Lung (tissue), 12 donors: ENCODE data around the gene ZNF552. TPM values are rescaled to one million over a fixed set of nuclear protein-coding genes. Genes with fewer than 3 reads are reported as not detected.
"Not testable (repeated sequence)": the region's sequence is repeated elsewhere in the genome, so short reads cannot be mapped to it uniquely, and the experiment has no call there.

Source experiments
- ATAC-seq: fragments of 200-7000 bp; cut with Tn5 transposase; one replicate; pipeline ENCODE4 v1.9.1; 2020; ENCODE audit warnings: moderate number of reproducible peaks; ENCODE audit not compliant: insufficient read depth, low FRiP score
- DNase-seq, 3 donors: peaks; one replicate each; pipeline ENCODE4 v3.0.0-alpha.2; 2013 to 2017
- H3K27ac ChIP-seq, 2 donors: one replicate each; pipeline ENCODE4 v1.5.1; 2013; ENCODE audit warnings: mild to moderate bottlenecking in 2 of 2, moderate library complexity in 2 of 2, control low read depth in 1 of 2, inconsistent platforms in 1 of 2, low read depth in 1 of 2, low read length in 1 of 2
- H3K27me3 ChIP-seq, 3 donors: one replicate each; pipeline ENCODE4 v1.5.1; 2013; ENCODE audit warnings: low read length in 2 of 3; ENCODE audit not compliant: control insufficient read depth in 3 of 3, insufficient read depth in 3 of 3
- H3K36me3 ChIP-seq, 4 donors: one replicate each; pipeline ENCODE4 v1.5.1; 2013; ENCODE audit warnings: low read length in 4 of 4, mild to moderate bottlenecking in 1 of 4, moderate library complexity in 1 of 4; ENCODE audit not compliant: control insufficient read depth in 4 of 4, insufficient read depth in 4 of 4
- H3K4me1 ChIP-seq, 5 donors: one replicate each; pipeline ENCODE4 v1.5.1; 2013; ENCODE audit warnings: low read length in 5 of 5, mild to moderate bottlenecking in 2 of 5, moderate library complexity in 1 of 5; ENCODE audit not compliant: control insufficient read depth in 5 of 5, insufficient read depth in 5 of 5
- H3K4me3 ChIP-seq: one replicate; pipeline ENCODE4 v1.5.1; 2013; ENCODE audit warnings: mild to moderate bottlenecking, control low read depth, moderate library complexity
- H3K9ac ChIP-seq, 2 donors: one replicate each; pipeline ENCODE4 v1.5.1; 2013; ENCODE audit warnings: low read length in 2 of 2, control low read depth in 1 of 2; ENCODE audit not compliant: insufficient read depth in 1 of 2
- H3K9me3 ChIP-seq, 4 donors: one replicate each; pipeline ENCODE4 v1.5.1; 2013; ENCODE audit warnings: low read length in 3 of 4, mild to moderate bottlenecking in 1 of 4, moderate library complexity in 1 of 4; ENCODE audit not compliant: control insufficient read depth in 4 of 4, insufficient read depth in 3 of 4
- WGBS, 2 donors: extraction: QIAGEN DNeasy Blood & Tissue Kit; methylation state at CpG; one replicate each; pipeline ENCODE4 v1.1.7; 2013; 5-methylcytosine and 5-hydroxymethylcytosine counted together
- polyA plus RNA-seq, 2 donors: library from polyadenylated mRNA; stranded (reverse); fragments of 200-250 nt; gene quantifications; one replicate each; pipeline ENCODE4 v1.2.1, GENCODE V29; 2013
- total RNA-seq, 2 donors: library from RNA; depleted of rRNA in 1 of 2; stranded (reverse); fragments of >200 nt in 1 of 2; gene quantifications; one replicate each; pipeline ENCODE4 v1.2.1, GENCODE V29; 2014 to 2021
- TF ChIP-seq, protein P1 (sequence below): IDR thresholded peaks from 2 replicates; pipeline ENCODE4 v1.5.1; 2012; ENCODE audit warnings: mild to moderate bottlenecking; ENCODE audit errors: control extremely low read depth, extremely low read depth
- donor health status: control.
- donor health status: control.
- donor health status: Bipolar disorder and iron deficiency.
- donor health status: healthy.
- donor health status: DM: yes; HTN: yes; CAD: no.

The ZNF552 gene
- total and polyA plus RNA-seq, 4 donors: 5.9 to 44.1 (median 11.2) TPM

DNA sequence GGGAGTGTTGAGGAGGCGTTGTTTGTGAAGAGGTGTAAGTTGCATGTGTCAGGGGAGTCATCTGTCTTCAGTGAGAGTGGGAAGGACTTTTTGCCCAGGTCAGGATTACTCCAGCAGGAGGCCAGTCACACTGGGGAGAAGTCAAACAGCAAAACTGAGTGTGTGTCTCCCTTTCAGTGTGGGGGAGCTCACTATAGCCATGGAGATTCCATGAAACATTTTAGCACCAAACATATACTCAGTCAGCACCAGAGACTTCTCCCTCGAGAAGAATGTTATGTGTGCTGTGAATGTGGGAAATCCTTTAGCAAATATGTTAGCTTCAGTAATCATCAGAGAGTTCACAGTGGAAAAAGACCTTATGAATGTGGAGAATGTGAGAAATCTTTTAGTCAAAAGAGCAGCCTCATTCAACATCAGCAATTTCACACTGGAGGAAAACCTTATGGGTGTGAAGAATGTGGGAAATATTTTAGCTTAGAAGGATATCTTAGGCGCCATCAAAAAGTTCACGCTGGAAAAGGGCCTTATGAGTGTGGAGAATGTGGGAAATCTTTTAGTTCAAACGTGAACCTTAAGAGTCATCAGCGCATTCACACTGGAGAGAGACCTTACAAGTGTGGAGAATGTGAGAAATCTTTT, 26.5 kb upstream of the ZNF552 start:
- Histone ChIP-seq H3K27me3 (no peaks in the 10 kb centered on the region), H3K9ac (no peak overlapping the region), H3K36me3 (peaks cover 5 to 18% (median 11%) of the 10 kb centered on the region in 4 donors), H3K27ac (no peak overlapping the region), H3K4me3 (no peak overlapping the region), H3K9me3 (peaks cover 0 to 20% (median 0%) of the 10 kb centered on the region in 4 donors), H3K4me1 (peaks cover 0 to 3% (median 0%) of the 10 kb centered on the region in 5 donors)
- 81 to 84% methylated on average over 6 of the region's 6 CpGs for WGBS, 2 donors
- TF ChIP-seq, protein P1, sequence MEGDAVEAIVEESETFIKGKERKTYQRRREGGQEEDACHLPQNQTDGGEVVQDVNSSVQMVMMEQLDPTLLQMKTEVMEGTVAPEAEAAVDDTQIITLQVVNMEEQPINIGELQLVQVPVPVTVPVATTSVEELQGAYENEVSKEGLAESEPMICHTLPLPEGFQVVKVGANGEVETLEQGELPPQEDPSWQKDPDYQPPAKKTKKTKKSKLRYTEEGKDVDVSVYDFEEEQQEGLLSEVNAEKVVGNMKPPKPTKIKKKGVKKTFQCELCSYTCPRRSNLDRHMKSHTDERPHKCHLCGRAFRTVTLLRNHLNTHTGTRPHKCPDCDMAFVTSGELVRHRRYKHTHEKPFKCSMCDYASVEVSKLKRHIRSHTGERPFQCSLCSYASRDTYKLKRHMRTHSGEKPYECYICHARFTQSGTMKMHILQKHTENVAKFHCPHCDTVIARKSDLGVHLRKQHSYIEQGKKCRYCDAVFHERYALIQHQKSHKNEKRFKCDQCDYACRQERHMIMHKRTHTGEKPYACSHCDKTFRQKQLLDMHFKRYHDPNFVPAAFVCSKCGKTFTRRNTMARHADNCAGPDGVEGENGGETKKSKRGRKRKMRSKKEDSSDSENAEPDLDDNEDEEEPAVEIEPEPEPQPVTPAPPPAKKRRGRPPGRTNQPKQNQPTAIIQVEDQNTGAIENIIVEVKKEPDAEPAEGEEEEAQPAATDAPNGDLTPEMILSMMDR: no peak
- ATAC-seq (no peak), DNase-seq (no peak)

DNA sequence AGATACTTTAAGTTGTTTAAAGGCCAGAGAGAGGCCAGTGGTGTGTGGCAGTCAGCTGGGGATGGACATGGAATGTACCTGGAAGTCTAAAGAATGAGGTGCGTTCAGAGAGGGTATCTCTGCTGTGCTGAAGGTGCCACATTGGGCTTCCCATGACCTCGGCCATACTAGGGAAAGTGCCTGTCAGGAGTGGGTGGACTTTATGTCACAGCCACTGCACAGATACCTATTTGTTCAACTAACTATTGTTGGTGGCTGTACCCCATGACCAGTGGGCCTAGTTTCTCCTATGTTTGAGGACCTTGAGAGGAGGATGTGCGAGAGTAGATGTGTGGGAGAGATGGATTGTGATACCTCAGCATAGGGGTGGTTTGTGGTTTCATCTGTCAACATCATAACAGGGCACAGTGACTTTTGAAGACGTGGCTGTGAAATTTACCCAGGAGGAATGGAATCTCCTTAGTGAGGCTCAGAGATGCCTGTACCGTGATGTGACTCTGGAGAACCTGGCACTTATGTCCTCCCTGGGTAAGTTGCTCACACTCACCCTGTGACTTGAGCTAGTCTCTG, 24.0 kb upstream of the ZNF552 start:
- H3K27me3 ChIP-seq, H3K9ac ChIP-seq, H3K4me3 ChIP-seq, H3K4me1 ChIP-seq, ATAC-seq, DNase-seq, H3K27ac ChIP-seq: not testable (repeated sequence)
- peaks cover 0 to 16% (median 10%) of the 10 kb centered on the region in 4 donors for H3K36me3 ChIP-seq
- 89 to 92% methylated on average over 4 to 5 of the region's 5 CpGs for WGBS, 2 donors
- peaks cover 0 to 14% (median 0%) of the 10 kb centered on the region in 4 donors for H3K9me3 ChIP-seq

DNA sequence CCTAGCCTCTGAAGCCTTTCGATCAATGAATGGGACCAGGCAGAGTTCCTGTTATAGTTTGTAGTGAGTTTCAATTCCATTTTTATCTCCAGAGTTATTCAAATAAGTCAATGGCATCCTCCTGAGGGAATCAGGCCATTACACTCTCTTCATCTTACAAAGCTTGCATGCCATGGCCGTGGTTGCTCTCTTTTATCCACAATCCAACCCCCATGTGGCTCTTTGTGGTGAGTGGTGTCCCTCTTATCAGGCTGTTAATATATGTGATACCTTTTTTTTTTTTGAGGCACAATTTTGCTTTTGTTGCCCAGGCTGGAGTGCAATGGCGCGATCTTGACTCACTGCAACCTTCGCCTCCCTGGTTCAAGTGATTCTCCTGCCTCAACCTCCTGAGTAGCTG, 22.3 kb upstream of the ZNF552 start:
- not testable (repeated sequence) for DNase-seq, H3K4me1 ChIP-seq, H3K27ac ChIP-seq, H3K9ac ChIP-seq, H3K27me3 ChIP-seq, ATAC-seq, H3K9me3 ChIP-seq, H3K4me3 ChIP-seq
- WGBS, 2 donors: 96 to 98% methylated on average over 5 of the region's 5 CpGs
- peaks cover 0 to 12% (median 9%) of the 10 kb centered on the region in 4 donors for H3K36me3 ChIP-seq

DNA sequence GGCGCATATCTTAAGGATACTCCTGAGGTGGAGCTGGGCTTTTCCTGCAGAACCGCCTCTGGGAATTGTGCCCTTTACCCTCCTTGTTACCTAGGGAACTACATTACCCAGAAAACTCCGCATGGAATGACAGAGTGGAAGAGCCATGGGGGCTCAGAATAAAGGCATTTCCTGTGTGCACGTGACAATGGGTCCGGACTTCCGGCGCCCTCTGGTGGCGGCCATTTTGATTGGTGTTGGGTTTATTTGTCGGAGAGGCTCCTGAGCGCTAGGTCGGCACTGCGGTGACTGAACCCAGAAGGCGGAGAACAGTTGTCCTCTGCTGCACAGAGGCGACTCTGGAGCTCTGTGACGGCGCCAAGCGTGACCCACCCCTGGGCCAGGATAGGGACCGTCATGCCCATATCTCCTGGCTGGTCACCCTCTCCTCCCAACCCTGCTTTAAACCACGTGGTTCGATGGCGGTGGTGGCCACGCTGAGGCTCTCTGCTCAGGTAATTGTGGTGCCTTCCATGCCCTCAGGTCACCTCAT, 15.4 kb upstream of the ZNF552 start, which contains the start of gene ZNF587B:
Gene ZNF587B, plus strand, starts transcription at position 229 of the 532 bp plus-strand sequence. Its CDS starts 230 bp downstream, at position 459.
- H3K9me3 ChIP-seq: peaks cover 0 to 21% (median 0%) of the 10 kb centered on the region in 4 donors
- H3K27me3 ChIP-seq: no peaks in the 10 kb centered on the region
- H3K36me3 ChIP-seq: peaks cover 0 to 6% (median 0%) of the 10 kb centered on the region in 4 donors
- TF ChIP-seq, protein P1: no peak
- H3K27ac ChIP-seq: peak within 1 kb of the TSS; percentile 28 to 67
- H3K4me3 ChIP-seq: peak within 1 kb of the TSS; percentile 54
- 39 to 60% methylated on average over 22 of the region's 22 CpGs for WGBS, 2 donors
- H3K9ac ChIP-seq: peak within 1 kb of the TSS; percentile 37 to 81
- peaks cover 0 to 11% (median 8%) of the 10 kb centered on the region in 5 donors for H3K4me1 ChIP-seq
- peak; percentile 47 for ATAC-seq
- DNase-seq: peak; percentile 85 to 90 (median 90)
